ENCODE results near the gene PPP2R3B.

DNA sequence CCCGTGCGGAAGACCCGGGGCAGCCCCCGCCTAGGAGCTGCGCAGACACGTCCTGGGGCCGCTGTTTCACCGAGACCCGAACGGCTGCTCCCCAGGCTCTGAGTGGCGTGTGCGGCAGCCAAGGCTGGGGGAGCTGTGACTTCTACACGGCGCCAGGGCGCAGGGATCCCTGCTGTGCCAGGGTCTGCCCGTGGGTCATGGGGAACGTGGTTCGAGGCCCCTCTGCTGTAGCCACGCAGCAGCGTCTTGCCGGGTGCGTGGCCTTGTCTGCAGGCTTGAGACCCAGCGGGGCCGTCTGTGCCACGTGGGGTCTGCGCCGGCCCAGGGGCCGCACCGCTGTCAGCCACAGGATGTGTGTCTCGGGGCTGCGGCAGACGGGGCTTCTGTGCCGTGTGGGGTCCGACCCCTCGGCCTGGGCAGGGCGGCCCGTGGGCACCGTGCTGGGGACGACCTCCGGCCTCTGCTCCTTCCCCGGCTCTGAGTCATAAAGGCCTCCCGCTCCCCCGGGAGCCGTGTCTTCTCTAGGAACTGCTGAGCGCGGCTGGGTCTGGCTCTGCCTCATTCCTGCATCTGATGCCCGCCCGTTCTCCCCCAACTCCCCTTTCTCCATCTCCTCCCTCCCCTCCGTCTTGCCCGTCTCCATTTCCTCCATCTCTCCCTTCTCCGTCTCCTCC lies 55.4 kb downstream of the PPP2R3B start:
- TF ChIP-seq, protein P1, sequence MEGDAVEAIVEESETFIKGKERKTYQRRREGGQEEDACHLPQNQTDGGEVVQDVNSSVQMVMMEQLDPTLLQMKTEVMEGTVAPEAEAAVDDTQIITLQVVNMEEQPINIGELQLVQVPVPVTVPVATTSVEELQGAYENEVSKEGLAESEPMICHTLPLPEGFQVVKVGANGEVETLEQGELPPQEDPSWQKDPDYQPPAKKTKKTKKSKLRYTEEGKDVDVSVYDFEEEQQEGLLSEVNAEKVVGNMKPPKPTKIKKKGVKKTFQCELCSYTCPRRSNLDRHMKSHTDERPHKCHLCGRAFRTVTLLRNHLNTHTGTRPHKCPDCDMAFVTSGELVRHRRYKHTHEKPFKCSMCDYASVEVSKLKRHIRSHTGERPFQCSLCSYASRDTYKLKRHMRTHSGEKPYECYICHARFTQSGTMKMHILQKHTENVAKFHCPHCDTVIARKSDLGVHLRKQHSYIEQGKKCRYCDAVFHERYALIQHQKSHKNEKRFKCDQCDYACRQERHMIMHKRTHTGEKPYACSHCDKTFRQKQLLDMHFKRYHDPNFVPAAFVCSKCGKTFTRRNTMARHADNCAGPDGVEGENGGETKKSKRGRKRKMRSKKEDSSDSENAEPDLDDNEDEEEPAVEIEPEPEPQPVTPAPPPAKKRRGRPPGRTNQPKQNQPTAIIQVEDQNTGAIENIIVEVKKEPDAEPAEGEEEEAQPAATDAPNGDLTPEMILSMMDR (IDR thresholded peaks at IDR 0.05): no peak
- TF ChIP-seq POLR2A (IDR thresholded peaks at IDR 0.05): no peak
- TF ChIP-seq POLR2AphosphoS5 (IDR thresholded peaks at IDR 0.05): no peak
